GM23338 (cell line): ENCODE measurements around the gene LNP1. TPM values are rescaled to one million over a fixed set of nuclear protein-coding genes. Genes with fewer than 3 reads are reported as not detected.
"Not testable (repeated sequence)": the region's sequence is repeated elsewhere in the genome, so short reads cannot be mapped to it uniquely, and the experiment has no call there.

ENCODE experiments used
- ATAC-seq: fragments of 200-7000 bp; cut with Tn5 transposase; 3 replicates; pipeline ENCODE4 v1.9.1; 2020
- DNase-seq: peaks from one replicate; pipeline ENCODE4 v3.0.0-alpha.2; 2015; ENCODE audit warnings: low spot score
- H2AFZ ChIP-seq: fragments of 200-600 bp; sonication (generic); 2 replicates; pipeline ENCODE4 v1.8.0; 2016; ENCODE audit warnings: antibody characterized with exemption, mild to moderate bottlenecking, moderate library complexity
- H3F3A ChIP-seq: fragments of 200-600 bp; sonication (generic); replicated peaks from 2 replicates; pipeline ENCODE4 v1.8.0; 2017; ENCODE audit warnings: antibody characterized with exemption, mixed run types, low read depth
- H3K27ac ChIP-seq: fragments of 200-600 bp; sonication (generic); 2 replicates; pipeline ENCODE4 v1.6.1; 2016; ENCODE audit warnings: low read depth
- H3K27me3 ChIP-seq: fragments of 200-600 bp; sonication (generic); 2 replicates; pipeline ENCODE4 v1.8.0; 2016; ENCODE audit warnings: mild to moderate bottlenecking, mixed run types, moderate library complexity; ENCODE audit not compliant: insufficient read depth
- H3K36me3 ChIP-seq: fragments of 200-600 bp; sonication (generic); 2 replicates; pipeline ENCODE4 v1.8.0; 2016; ENCODE audit warnings: mild to moderate bottlenecking; ENCODE audit not compliant: insufficient read depth
- H3K4me1 ChIP-seq: fragments of 200-600 bp; sonication (generic); 2 replicates; pipeline ENCODE4 v1.8.0; 2016; ENCODE audit warnings: mild to moderate bottlenecking, moderate library complexity; ENCODE audit not compliant: insufficient read depth
- H3K4me2 ChIP-seq: fragments of 200-600 bp; sonication (generic); 2 replicates; pipeline ENCODE4 v1.7.1; 2017; ENCODE audit warnings: mixed run types
- H3K4me3 ChIP-seq: fragments of 200-600 bp; sonication (generic); 2 replicates; pipeline ENCODE4 v1.6.1; 2016; ENCODE audit warnings: mixed run types
- H3K79me2 ChIP-seq: fragments of 200-600 bp; sonication (generic); replicated peaks from 2 replicates; pipeline ENCODE4 v1.8.0; 2017; ENCODE audit warnings: mild to moderate bottlenecking; ENCODE audit not compliant: insufficient read depth
- H3K9me2 ChIP-seq: fragments of 200-600 bp; sonication (generic); 2 replicates; pipeline ENCODE4 v1.8.0; 2017; ENCODE audit not compliant: insufficient read depth
- H4K20me1 ChIP-seq: fragments of 200-600 bp; sonication (generic); replicated peaks from 2 replicates; pipeline ENCODE4 v1.8.0; 2017; ENCODE audit warnings: mild to moderate bottlenecking; ENCODE audit not compliant: insufficient read depth
- H3K27ac Mint-ChIP-seq: 2 replicates; pipeline ENCODE4 v1.8.0; 2020; ENCODE audit warnings: inconsistent platforms, mild to moderate bottlenecking, moderate library complexity, mixed read lengths
- H3K27me3 Mint-ChIP-seq: 3 replicates; pipeline ENCODE4 v1.8.0; 2022; ENCODE audit warnings: low read depth, mild to moderate bottlenecking, moderate library complexity, mixed read lengths, inconsistent platforms; ENCODE audit not compliant: insufficient read depth, poor library complexity
- H3K36me3 Mint-ChIP-seq: 3 replicates; pipeline ENCODE4 v1.8.0; 2021; ENCODE audit warnings: low read depth, mild to moderate bottlenecking, inconsistent platforms, moderate library complexity, mixed read lengths
- H3K4me1 Mint-ChIP-seq: 3 replicates; pipeline ENCODE4 v1.8.0; 2020; ENCODE audit warnings: mild to moderate bottlenecking, inconsistent platforms, mixed read lengths
- H3K4me3 Mint-ChIP-seq: 3 replicates; pipeline ENCODE4 v1.8.0; 2021; ENCODE audit warnings: moderate library complexity, mild to moderate bottlenecking, inconsistent platforms, mixed read lengths
- H3K9me3 Mint-ChIP-seq: 3 replicates; pipeline ENCODE4 v1.8.0; 2020; ENCODE audit warnings: moderate library complexity, mild to moderate bottlenecking, inconsistent platforms, mixed read lengths
- CREB1 ChIP-seq: fragments of 250-450 bp; sonication (Bioruptor Pico); IDR thresholded peaks from 2 replicates; pipeline ENCODE4 v1.5.0; 2020; ENCODE audit warnings: low read depth, mild to moderate bottlenecking, moderate library complexity
- ETS1 ChIP-seq: IDR thresholded peaks from 2 replicates; pipeline ENCODE4 v1.6.1; 2016; ENCODE audit warnings: antibody characterized with exemption
- EZH2 ChIP-seq: fragments of 200-600 bp; sonication (generic); IDR thresholded peaks from one replicate; pipeline ENCODE4 v1.8.0; 2017; ENCODE audit warnings: antibody characterized with exemption, mild to moderate bottlenecking, low read depth; ENCODE audit not compliant: unreplicated experiment
- JUNB ChIP-seq: IDR thresholded peaks from one replicate; pipeline ENCODE4 v1.6.1; 2016; ENCODE audit warnings: antibody characterized with exemption; ENCODE audit not compliant: unreplicated experiment
- NANOG ChIP-seq: IDR thresholded peaks from 2 replicates; pipeline ENCODE4 v1.6.1; 2016; ENCODE audit warnings: antibody characterized with exemption, borderline replicate concordance
- POLR2AphosphoS5 ChIP-seq: IDR thresholded peaks from 2 replicates; pipeline ENCODE4 v1.6.1; 2016; ENCODE audit warnings: antibody characterized with exemption, low read depth
- STAT1 ChIP-seq: IDR thresholded peaks from one replicate; pipeline ENCODE4 v1.6.1; 2016; ENCODE audit warnings: antibody characterized with exemption; ENCODE audit not compliant: unreplicated experiment
- long read RNA-seq: library from polyadenylated mRNA; unstranded; transcript quantifications from one replicate; pipeline ENCODE4 v2.0.0, GENCODE V29; 2020; ENCODE audit not compliant: unreplicated experiment
- polyA plus RNA-seq: library from polyadenylated mRNA; unstranded; fragments of >200 nt; fragmentation: Nextera tagmentation; extraction: Ambion mirVana; gene quantifications from 2 replicates; pipeline ENCODE4 v1.2.1, GENCODE V29; 2016
- total RNA-seq: library from RNA; depleted of rRNA; stranded (reverse); fragments of >200 nt; shearing (Covaris generic); gene quantifications from 2 replicates; pipeline ENCODE4 v1.2.3, GENCODE V29; 2014; rRNA removed
- TF ChIP-seq, protein P1 (sequence below): fragments of 250-450 bp; sonication (Bioruptor Pico); IDR thresholded peaks from 2 replicates; pipeline ENCODE4 v1.5.0; 2020; ENCODE audit warnings: mild to moderate bottlenecking, moderate library complexity

The LNP1 gene
- total RNA-seq, result 5.3 and 6.7 TPM in 2 replicates
- 3.8 and 4.7 TPM in 2 replicates for polyA plus RNA-seq
- long read RNA-seq, transcript LNP1-201 (4 exons, 2,210 nt), result major isoform, 5 of 6 reads
- long read RNA-seq, partial matches to known transcripts, result 1 of 6 reads
- long read RNA-seq, other reads (novel, unspliced or antisense), result 0 of 6 reads

GRCh38 chr3:100400780-100401673 lies at the start of gene LNP1, which contains the start of gene TOMM70:
TSS of gene LNP1 (plus strand) at chr3:100401539. CDS start at chr3:100429730, 28,191 bp downstream.
TSS of gene TOMM70 (minus strand) at chr3:100401089. CDS start at chr3:100400949, 140 bp downstream.
- no peaks in the 10 kb centered on the region for H3K27me3 ChIP-seq
- peak within 1 kb of the TSS; percentile 96 for H3K27ac ChIP-seq
- H3K9me2 ChIP-seq, result no peaks in the 10 kb centered on the region
- no peaks in the 10 kb centered on the region for H3K36me3 ChIP-seq
- peak within 1 kb of the TSS; percentile 89 for H3K4me2 ChIP-seq
- H3K4me3 ChIP-seq, result peak within 1 kb of the TSS; percentile 65
- TF ChIP-seq EZH2 (no peak), JUNB (no peak), NANOG (no peak), ETS1 (peak; percentile 78), CREB1 (CRISPR knock-in tag) (no peak), POLR2AphosphoS5 (peak; percentile 85), STAT1 (no peak)
- TF ChIP-seq, protein P1, sequence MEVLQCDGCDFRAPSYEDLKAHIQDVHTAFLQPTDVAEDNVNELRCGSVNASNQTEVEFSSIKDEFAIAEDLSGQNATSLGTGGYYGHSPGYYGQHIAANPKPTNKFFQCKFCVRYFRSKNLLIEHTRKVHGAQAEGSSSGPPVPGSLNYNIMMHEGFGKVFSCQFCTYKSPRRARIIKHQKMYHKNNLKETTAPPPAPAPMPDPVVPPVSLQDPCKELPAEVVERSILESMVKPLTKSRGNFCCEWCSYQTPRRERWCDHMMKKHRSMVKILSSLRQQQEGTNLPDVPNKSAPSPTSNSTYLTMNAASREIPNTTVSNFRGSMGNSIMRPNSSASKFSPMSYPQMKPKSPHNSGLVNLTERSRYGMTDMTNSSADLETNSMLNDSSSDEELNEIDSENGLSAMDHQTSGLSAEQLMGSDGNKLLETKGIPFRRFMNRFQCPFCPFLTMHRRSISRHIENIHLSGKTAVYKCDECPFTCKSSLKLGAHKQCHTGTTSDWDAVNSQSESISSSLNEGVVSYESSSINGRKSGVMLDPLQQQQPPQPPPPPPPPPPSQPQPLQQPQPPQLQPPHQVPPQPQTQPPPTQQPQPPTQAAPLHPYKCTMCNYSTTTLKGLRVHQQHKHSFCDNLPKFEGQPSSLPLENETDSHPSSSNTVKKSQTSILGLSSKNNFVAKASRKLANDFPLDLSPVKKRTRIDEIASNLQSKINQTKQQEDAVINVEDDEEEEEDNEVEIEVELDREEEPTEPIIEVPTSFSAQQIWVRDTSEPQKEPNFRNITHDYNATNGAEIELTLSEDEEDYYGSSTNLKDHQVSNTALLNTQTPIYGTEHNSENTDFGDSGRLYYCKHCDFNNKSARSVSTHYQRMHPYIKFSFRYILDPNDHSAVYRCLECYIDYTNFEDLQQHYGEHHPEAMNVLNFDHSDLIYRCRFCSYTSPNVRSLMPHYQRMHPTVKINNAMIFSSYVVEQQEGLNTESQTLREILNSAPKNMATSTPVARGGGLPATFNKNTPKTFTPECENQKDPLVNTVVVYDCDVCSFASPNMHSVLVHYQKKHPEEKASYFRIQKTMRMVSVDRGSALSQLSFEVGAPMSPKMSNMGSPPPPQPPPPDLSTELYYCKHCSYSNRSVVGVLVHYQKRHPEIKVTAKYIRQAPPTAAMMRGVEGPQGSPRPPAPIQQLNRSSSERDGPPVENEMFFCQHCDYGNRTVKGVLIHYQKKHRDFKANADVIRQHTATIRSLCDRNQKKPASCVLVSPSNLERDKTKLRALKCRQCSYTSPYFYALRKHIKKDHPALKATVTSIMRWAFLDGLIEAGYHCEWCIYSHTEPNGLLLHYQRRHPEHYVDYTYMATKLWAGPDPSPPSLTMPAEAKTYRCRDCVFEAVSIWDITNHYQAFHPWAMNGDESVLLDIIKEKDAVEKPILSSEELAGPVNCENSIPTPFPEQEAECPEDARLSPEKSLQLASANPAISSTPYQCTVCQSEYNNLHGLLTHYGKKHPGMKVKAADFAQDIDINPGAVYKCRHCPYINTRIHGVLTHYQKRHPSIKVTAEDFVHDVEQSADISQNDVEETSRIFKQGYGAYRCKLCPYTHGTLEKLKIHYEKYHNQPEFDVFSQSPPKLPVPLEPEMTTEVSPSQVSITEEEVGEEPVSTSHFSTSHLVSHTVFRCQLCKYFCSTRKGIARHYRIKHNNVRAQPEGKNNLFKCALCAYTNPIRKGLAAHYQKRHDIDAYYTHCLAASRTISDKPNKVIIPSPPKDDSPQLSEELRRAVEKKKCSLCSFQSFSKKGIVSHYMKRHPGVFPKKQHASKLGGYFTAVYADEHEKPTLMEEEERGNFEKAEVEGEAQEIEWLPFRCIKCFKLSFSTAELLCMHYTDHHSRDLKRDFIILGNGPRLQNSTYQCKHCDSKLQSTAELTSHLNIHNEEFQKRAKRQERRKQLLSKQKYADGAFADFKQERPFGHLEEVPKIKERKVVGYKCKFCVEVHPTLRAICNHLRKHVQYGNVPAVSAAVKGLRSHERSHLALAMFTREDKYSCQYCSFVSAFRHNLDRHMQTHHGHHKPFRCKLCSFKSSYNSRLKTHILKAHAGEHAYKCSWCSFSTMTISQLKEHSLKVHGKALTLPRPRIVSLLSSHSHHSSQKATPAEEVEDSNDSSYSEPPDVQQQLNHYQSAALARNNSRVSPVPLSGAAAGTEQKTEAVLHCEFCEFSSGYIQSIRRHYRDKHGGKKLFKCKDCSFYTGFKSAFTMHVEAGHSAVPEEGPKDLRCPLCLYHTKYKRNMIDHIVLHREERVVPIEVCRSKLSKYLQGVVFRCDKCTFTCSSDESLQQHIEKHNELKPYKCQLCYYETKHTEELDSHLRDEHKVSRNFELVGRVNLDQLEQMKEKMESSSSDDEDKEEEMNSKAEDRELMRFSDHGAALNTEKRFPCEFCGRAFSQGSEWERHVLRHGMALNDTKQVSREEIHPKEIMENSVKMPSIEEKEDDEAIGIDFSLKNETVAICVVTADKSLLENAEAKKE (CRISPR knock-in tag), result no peak
- H3K4me1 Mint-ChIP-seq, result peaks cover 22% of the 10 kb centered on the region
- H3K4me1 ChIP-seq, result peaks cover 16% of the 10 kb centered on the region; the same call in 1 of the 2 replicates
- H4K20me1 ChIP-seq, result peaks cover 21% of the 10 kb centered on the region
- no peaks in the 10 kb centered on the region for H3K9me3 Mint-ChIP-seq
- H3F3A ChIP-seq, result no peaks in the 10 kb centered on the region
- ATAC-seq (peak; percentile 94), DNase-seq (peak; percentile 99)
- H3K36me3 Mint-ChIP-seq, result peaks cover 12% of the 10 kb centered on the region
- peak within 1 kb of the TSS; percentile 91 for H3K4me3 Mint-ChIP-seq
- peaks cover 5% of the 10 kb centered on the region for H3K27me3 Mint-ChIP-seq
- H3K27ac Mint-ChIP-seq, result peak within 1 kb of the TSS; percentile 99
- peaks cover 87% of the 10 kb centered on the region for H3K79me2 ChIP-seq
- H2AFZ ChIP-seq, result peak within 1 kb of the TSS; percentile 90

DNA sequence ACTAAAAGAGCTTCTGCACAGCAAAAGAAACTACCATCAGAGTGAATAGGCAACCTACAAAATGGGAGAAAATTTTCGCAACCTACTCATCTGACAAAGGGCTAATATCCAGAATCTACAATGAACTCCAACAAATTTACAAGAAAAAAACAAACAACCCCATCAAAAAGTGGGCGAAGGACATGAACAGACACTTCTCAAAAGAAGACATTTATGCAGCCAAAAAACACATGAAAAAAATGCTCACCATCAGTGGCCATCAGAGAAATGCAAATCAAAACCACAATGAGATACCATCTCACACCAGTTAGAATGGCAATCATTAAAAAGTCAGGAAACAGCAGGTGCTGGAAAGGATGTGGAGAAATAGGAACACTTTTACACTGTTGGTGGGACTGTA lies 49.6 kb upstream of the LNP1 start:
- H2AFZ ChIP-seq, H3K4me2 ChIP-seq, H3F3A ChIP-seq, H3K9me3 Mint-ChIP-seq, H3K36me3 ChIP-seq, H3K4me3 Mint-ChIP-seq, H3K4me1 Mint-ChIP-seq, H3K4me3 ChIP-seq, H3K27me3 ChIP-seq, DNase-seq, H4K20me1 ChIP-seq, H3K27ac Mint-ChIP-seq, H3K9me2 ChIP-seq, H3K4me1 ChIP-seq, H3K79me2 ChIP-seq, ATAC-seq, H3K27me3 Mint-ChIP-seq, H3K27ac ChIP-seq: not testable (repeated sequence)
- H3K36me3 Mint-ChIP-seq, result peaks cover 35% of the 10 kb centered on the region
